Measurements from ENCODE around the gene SRRD.
A peak's percentile ranks its signal among the peaks of the same experiment; 100 is the strongest.

DNA sequence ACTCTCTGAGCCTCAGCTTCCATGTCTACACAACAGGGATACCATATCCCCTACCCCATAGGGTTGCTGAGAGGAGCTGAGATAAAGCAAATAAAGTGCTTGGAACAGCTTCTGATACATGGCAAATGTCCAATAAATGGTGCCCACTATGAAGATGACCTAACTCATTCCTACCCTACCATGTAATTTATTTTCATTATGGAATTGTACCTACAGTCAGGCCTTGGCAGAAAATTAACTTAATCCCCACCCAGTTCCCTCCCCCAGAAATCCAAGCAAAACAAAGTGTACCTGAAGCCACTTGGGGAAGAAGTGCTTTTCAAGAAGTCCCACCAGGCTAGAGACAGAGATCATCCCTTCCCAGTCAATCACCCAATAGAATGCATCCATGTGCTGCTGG, 10.8 kb downstream of the SRRD start:
- TF ChIP-seq POLR2AphosphoS5 (IDR thresholded peaks at IDR 0.05; ENCODE audit: low read depth, low read length): no peak
- TF ChIP-seq POLR2A (IDR thresholded peaks at IDR 0.05; ENCODE audit: low read depth, low read length): 0 out of 2 replicates have a peak, but pooled peaks have one; percentile 24
